K562 (cell line): Measurements from ENCODE around the gene TRDMT1. TPM values are rescaled to one million over a fixed set of nuclear protein-coding genes. Genes with fewer than 3 reads are reported as not detected.

Source experiments
- BCL6 ChIP-seq: fragments of 250-450 bp; sonication (Bioruptor Pico); IDR thresholded peaks from 2 replicates; pipeline ENCODE4 v1.4.0; 2020
- BRD4 ChIP-seq: fragments of 200-600 bp; sonication (generic); IDR thresholded peaks from 2 replicates; pipeline ENCODE4 v1.6.1; 2017; ENCODE audit warnings: inconsistent platforms
- E2F4 ChIP-seq: sonication (generic); formaldehyde crosslinking; IDR thresholded peaks from 2 replicates; pipeline ENCODE4 v1.8.0; 2022; ENCODE audit warnings: mild to moderate bottlenecking, low read depth, missing genetic modification reagents
- ESRRB ChIP-seq: fragments of 250-450 bp; sonication (Bioruptor Pico); IDR thresholded peaks from 2 replicates; pipeline ENCODE4 v1.5.0; 2020; ENCODE audit warnings: mild to moderate bottlenecking, moderate library complexity, borderline replicate concordance
- MAFF ChIP-seq: IDR thresholded peaks from 2 replicates; pipeline ENCODE4 v1.6.1; 2012; ENCODE audit warnings: low read length, improper control_type of control experiment
- MED1 ChIP-seq: sonication (generic); formaldehyde crosslinking; IDR thresholded peaks from 2 replicates; pipeline ENCODE4 v1.8.1; 2023; ENCODE audit warnings: missing genetic modification reagents, borderline replicate concordance
- RB1 ChIP-seq: fragments of 450-650 bp; IDR thresholded peaks from 2 replicates; pipeline ENCODE4 v1.6.1; 2017; ENCODE audit warnings: low read depth, mild to moderate bottlenecking
- RFX1 ChIP-seq: fragments of 450-650 bp; IDR thresholded peaks from 2 replicates; pipeline ENCODE4 v1.6.1; 2016; ENCODE audit warnings: mild to moderate bottlenecking, moderate library complexity
- SAP30 ChIP-seq: fragments of 200-600 bp; sonication (generic); IDR thresholded peaks from 2 replicates; pipeline ENCODE4 v1.6.1; 2012; ENCODE audit warnings: borderline replicate concordance, low read depth, mild to moderate bottlenecking, moderate library complexity, low read length, control low read depth, inconsistent platforms; ENCODE audit not compliant: insufficient read depth, poor library complexity, severe bottlenecking
- SMARCC2 ChIP-seq: fragments of 450-650 bp; IDR thresholded peaks from 2 replicates; pipeline ENCODE4 v1.6.1; 2017; ENCODE audit warnings: antibody characterized with exemption, moderate library complexity, mild to moderate bottlenecking, low read depth
- THRAP3 ChIP-seq: fragments of 450-650 bp; IDR thresholded peaks from 2 replicates; pipeline ENCODE4 v1.6.1; 2016; ENCODE audit warnings: mild to moderate bottlenecking, inconsistent platforms, borderline replicate concordance
- VEZF1 ChIP-seq: fragments of 200-800 bp; sonication (Bioruptor generic); IDR thresholded peaks from 2 replicates; pipeline ENCODE4 v1.6.1; 2017; ENCODE audit warnings: missing genetic modification characterization, missing compliant biosample characterization
- ZC3H11A ChIP-seq: IDR thresholded peaks from 2 replicates; pipeline ENCODE4 v1.6.1; 2012; ENCODE audit warnings: low read depth, low read length, improper control_type of control experiment
- ZNF165 ChIP-seq: fragments of 250-450 bp; sonication (Bioruptor Pico); IDR thresholded peaks from 2 replicates; pipeline ENCODE4 v1.4.0; 2020; ENCODE audit warnings: borderline replicate concordance
- polyA plus RNA-seq, 8 experiments: library from polyadenylated mRNA; depleted of rRNA in 4 of 8; stranded (reverse) in 5 of 8; unstranded in 3 of 8; fragments of >200 nt; fragmentation: Nextera tagmentation in 2 of 8; fragmentation: Illumina TruSeq in 1 of 8; extraction: Ambion mirVana in 2 of 8; extraction: Trizol in 1 of 8; gene quantifications; 2 replicates each; pipeline versions ENCODE4 v1.2.1 to v1.2.3, GENCODE V29; 2011 to 2014; ENCODE audit warnings: inconsistent platforms in 1 of 8, missing spikeins in 1 of 8
- total RNA-seq, 7 experiments: library from RNA; depleted of rRNA in 6 of 7; stranded (reverse); fragments of >200 nt in 6 of 7; fragmentation: Illumina TruSeq in 2 of 7; extraction: Trizol in 2 of 7; gene quantifications; 2 replicates each; pipeline versions ENCODE4 v1.2.1 to v1.2.3, GENCODE V29; 2011 to 2021; ENCODE audit warnings: low replicate concordance in 1 of 7

Gene TRDMT1
- total and polyA plus RNA-seq, 9 of the 15 experiments (the other 6 are each of a cell fraction or from before 2014, with no cell fraction given), result 5.4 to 12.6 (median 9.3) TPM

GRCh38 chr10:17237149-17237527 is 35.7 kb upstream of the TRDMT1 start (continued):
- no peak for TF ChIP-seq E2F4 (CRISPR knock-in tag)
- no peak for TF ChIP-seq ZC3H11A
- no peak for TF ChIP-seq BRD4
- no peak for TF ChIP-seq SMARCC2
- no peak for TF ChIP-seq ESRRB (CRISPR knock-in tag)
- no peak for TF ChIP-seq VEZF1 (CRISPR knock-in tag)
- no peak for TF ChIP-seq ZNF165 (CRISPR knock-in tag)
- TF ChIP-seq SAP30, result no peak
- no peak for TF ChIP-seq MAFF
- TF ChIP-seq RB1, result no peak
- TF ChIP-seq THRAP3, result no peak
- no peak for TF ChIP-seq MED1 (CRISPR knock-in tag)
- no peak for TF ChIP-seq RFX1
- TF ChIP-seq BCL6 (CRISPR knock-in tag), result no peak
